ENCODE measurements around the gene APMAP. TPM values are rescaled to one million over a fixed set of nuclear protein-coding genes. Genes with fewer than 3 reads are reported as not detected.

APMAP gene
- total and polyA plus RNA-seq, 9 of the 15 experiments (the other 6 are each of a cell fraction or from before 2014, with no cell fraction given): 6.7 to 18.2 (median 14.4) TPM

- BruUV-seq (replicated peaks): no TSS peak
- intact Hi-C loops (cut with micrococcal nuclease) (no loop called here), in situ Hi-C loops (cut with MboI) (no loop called here)
- 0% methylated on average over 3 of the region's 3 CpGs for WGBS (ENCODE audit: insufficient coverage, low coverage, missing lambda C conversion rate)
- Histone ChIP-seq H3K9ac (ENCODE audit: insufficient read depth in 1 of 2, low read depth in 2 of 2, low read length in 2 of 2) (no peak overlapping the region), H3K27me3 (ENCODE audit: control insufficient read depth in 2 of 2, insufficient read depth in 2 of 2, low read length in 2 of 2) (peaks cover 0 to 24% of the 10 kb centered on the region in 2 experiments; a peak in 2 of 5 replicates), H3K9me1 (ENCODE audit: control insufficient read depth, insufficient read depth, low read length) (no peaks in the 10 kb centered on the region), H3K4me1 (replicated peaks in 1 of 2; ENCODE audit: control insufficient read depth in 2 of 2, insufficient read depth in 2 of 2, low read length in 2 of 2) (no peaks in the 10 kb centered on the region; a peak in 1 of 5 replicates), H3K4me3 (no peak overlapping the region), H3K4me2 (ENCODE audit: insufficient read depth, low read length) (no peak overlapping the region), H3K9me3 (replicated peaks; ENCODE audit: control insufficient read depth, insufficient read depth, low read depth, low read length) (no peaks in the 10 kb centered on the region), H3K36me3 (ENCODE audit: control insufficient read depth, insufficient read depth, low read length) (no peaks in the 10 kb centered on the region), H4K20me1 (replicated peaks; ENCODE audit: control insufficient read depth, insufficient read depth, low read length) (no peaks in the 10 kb centered on the region), H3K27ac (ENCODE audit: extremely low read depth, low read depth, low read length) (no peak overlapping the region), H3K79me2 (ENCODE audit: control insufficient read depth, insufficient read depth, low read length) (no peaks in the 10 kb centered on the region), H2AFZ (ENCODE audit: low read depth, low read length) (no peak overlapping the region)
- ChIA-PET CTCF (ENCODE audit: low intra/inter-chr PET ratio) (no interaction called here), POLR2A (no interaction called here)
- no peak for FAIRE-seq
- DNase-seq (ENCODE audit: extremely low read depth in 1 of 4, low spot score in 3 of 4): no peak
- TF ChIP-seq HDAC8 (tag; IDR thresholded peaks at IDR 0.05) (no peak), ZNF717 (CRISPR knock-in tag; IDR thresholded peaks at IDR 0.05) (no peak), FOS (IDR thresholded peaks at IDR 0.05; ENCODE audit: extremely low read depth, insufficient read length) (no peak), KLF13 (tag; IDR thresholded peaks at IDR 0.05; ENCODE audit: borderline replicate concordance, low read depth) (no peak), SP1 (CRISPR knock-in tag; IDR thresholded peaks at IDR 0.05) (no peak), TSC22D4 (tag; IDR thresholded peaks at IDR 0.05) (no peak), ZBTB12 (CRISPR knock-in tag; IDR thresholded peaks at IDR 0.05) (no peak), BCL6 (CRISPR knock-in tag; IDR thresholded peaks at IDR 0.05) (no peak), RBM39 (optimal IDR thresholded peaks at IDR 0.05; ENCODE audit: low read depth, low read length) (no peak), KAT8 (IDR thresholded peaks at IDR 0.05; ENCODE audit: low read depth) (no peak), NCOA2 (IDR thresholded peaks at IDR 0.05; ENCODE audit: partially characterized antibody in 2 of 2) (no peak), NKRF (IDR thresholded peaks at IDR 0.05; ENCODE audit: borderline replicate concordance) (no peak), E2F3 (CRISPR knock-in tag; IDR thresholded peaks at IDR 0.05) (no peak)
- TF ChIP-seq, protein P1, sequence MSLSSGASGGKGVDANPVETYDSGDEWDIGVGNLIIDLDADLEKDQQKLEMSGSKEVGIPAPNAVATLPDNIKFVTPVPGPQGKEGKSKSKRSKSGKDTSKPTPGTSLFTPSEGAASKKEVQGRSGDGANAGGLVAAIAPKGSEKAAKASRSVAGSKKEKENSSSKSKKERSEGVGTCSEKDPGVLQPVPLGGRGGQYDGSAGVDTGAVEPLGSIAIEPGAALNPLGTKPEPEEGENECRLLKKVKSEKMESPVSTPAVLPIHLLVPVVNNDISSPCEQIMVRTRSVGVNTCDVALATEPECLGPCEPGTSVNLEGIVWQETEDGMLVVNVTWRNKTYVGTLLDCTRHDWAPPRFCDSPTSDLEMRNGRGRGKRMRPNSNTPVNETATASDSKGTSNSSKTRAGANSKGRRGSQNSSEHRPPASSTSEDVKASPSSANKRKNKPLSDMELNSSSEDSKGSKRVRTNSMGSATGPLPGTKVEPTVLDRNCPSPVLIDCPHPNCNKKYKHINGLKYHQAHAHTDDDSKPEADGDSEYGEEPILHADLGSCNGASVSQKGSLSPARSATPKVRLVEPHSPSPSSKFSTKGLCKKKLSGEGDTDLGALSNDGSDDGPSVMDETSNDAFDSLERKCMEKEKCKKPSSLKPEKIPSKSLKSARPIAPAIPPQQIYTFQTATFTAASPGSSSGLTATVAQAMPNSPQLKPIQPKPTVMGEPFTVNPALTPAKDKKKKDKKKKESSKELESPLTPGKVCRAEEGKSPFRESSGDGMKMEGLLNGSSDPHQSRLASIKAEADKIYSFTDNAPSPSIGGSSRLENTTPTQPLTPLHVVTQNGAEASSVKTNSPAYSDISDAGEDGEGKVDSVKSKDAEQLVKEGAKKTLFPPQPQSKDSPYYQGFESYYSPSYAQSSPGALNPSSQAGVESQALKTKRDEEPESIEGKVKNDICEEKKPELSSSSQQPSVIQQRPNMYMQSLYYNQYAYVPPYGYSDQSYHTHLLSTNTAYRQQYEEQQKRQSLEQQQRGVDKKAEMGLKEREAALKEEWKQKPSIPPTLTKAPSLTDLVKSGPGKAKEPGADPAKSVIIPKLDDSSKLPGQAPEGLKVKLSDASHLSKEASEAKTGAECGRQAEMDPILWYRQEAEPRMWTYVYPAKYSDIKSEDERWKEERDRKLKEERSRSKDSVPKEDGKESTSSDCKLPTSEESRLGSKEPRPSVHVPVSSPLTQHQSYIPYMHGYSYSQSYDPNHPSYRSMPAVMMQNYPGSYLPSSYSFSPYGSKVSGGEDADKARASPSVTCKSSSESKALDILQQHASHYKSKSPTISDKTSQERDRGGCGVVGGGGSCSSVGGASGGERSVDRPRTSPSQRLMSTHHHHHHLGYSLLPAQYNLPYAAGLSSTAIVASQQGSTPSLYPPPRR (CRISPR knock-in tag; IDR thresholded peaks at IDR 0.05; ENCODE audit: borderline replicate concordance): no peak
- TF ChIP-seq, protein P2, sequence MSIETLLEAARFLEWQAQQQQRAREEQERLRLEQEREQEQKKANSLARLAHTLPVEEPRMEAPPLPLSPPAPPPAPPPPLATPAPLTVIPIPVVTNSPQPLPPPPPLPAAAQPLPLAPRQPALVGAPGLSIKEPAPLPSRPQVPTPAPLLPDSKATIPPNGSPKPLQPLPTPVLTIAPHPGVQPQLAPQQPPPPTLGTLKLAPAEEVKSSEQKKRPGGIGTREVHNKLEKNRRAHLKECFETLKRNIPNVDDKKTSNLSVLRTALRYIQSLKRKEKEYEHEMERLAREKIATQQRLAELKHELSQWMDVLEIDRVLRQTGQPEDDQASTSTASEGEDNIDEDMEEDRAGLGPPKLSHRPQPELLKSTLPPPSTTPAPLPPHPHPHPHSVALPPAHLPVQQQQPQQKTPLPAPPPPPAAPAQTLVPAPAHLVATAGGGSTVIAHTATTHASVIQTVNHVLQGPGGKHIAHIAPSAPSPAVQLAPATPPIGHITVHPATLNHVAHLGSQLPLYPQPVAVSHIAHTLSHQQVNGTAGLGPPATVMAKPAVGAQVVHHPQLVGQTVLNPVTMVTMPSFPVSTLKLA (conservative IDR thresholded peaks at IDR 0.05): no peak
- no peak for ATAC-seq
Measured at GRCh38 chr20:25038103-25038410, 45.5 kb upstream of the APMAP start.

Measured in K562 (cell line).